HepG2 (cell line): ENCODE results near the gene FAM131A. TPM values are rescaled to one million over a fixed set of nuclear protein-coding genes. Genes with fewer than 3 reads are reported as not detected.

Experiments
- AGO1 ChIP-seq: fragments of 200-400 bp; formaldehyde crosslinking; IDR thresholded peaks from 2 replicates; pipeline ENCODE4 v1.6.1; 2017; ENCODE audit warnings: mild to moderate bottlenecking, low read depth, low read length, moderate library complexity; ENCODE audit not compliant: poor library complexity, severe bottlenecking
- FOXA3 ChIP-seq: IDR thresholded peaks from 2 replicates; pipeline ENCODE4 v1.6.1; 2016; ENCODE audit warnings: missing genetic modification reagents, missing compliant biosample characterization
- ISL2 ChIP-seq: sonication (generic); formaldehyde crosslinking; IDR thresholded peaks from 2 replicates; pipeline ENCODE4 v1.5.0; 2020; ENCODE audit warnings: missing genetic modification reagents
- MTA1 ChIP-seq: sonication (generic); formaldehyde crosslinking; IDR thresholded peaks from 2 replicates; pipeline ENCODE4 v1.4.0; 2020; ENCODE audit warnings: missing genetic modification reagents, mild to moderate bottlenecking, borderline replicate concordance
- NR2F2 ChIP-seq: IDR thresholded peaks from 2 replicates; pipeline ENCODE4 v1.6.1; 2012; ENCODE audit warnings: low read depth, inconsistent platforms, borderline replicate concordance
- PCBP2 ChIP-seq: fragments of 200-400 bp; formaldehyde crosslinking; optimal IDR thresholded peaks from 2 replicates; pipeline ENCODE3; 2018; ENCODE audit warnings: low read length, low read depth; ENCODE audit not compliant: poor library complexity, severe bottlenecking
- POGZ ChIP-seq: sonication (generic); formaldehyde crosslinking; IDR thresholded peaks from 2 replicates; pipeline ENCODE4 v1.4.0; 2020; ENCODE audit warnings: mild to moderate bottlenecking, missing genetic modification reagents
- RARG ChIP-seq: sonication (generic); formaldehyde crosslinking; IDR thresholded peaks from 2 replicates; pipeline ENCODE4 v1.4.0; 2020; ENCODE audit warnings: low read depth, mild to moderate bottlenecking, missing genetic modification reagents
- RBFOX2 ChIP-seq: fragments of 200-400 bp; formaldehyde crosslinking; IDR thresholded peaks from 2 replicates; pipeline ENCODE4 v1.6.1; 2017; ENCODE audit warnings: low read depth, mild to moderate bottlenecking, low read length
- RELA ChIP-seq: sonication (generic); formaldehyde crosslinking; IDR thresholded peaks from 2 replicates; pipeline ENCODE4 v1.4.0; 2020; ENCODE audit warnings: missing genetic modification reagents
- SP4 ChIP-seq: sonication (generic); formaldehyde crosslinking; IDR thresholded peaks from 2 replicates; pipeline ENCODE4 v1.8.1; 2023; ENCODE audit warnings: mild to moderate bottlenecking, missing genetic modification reagents
- SRF ChIP-seq: IDR thresholded peaks from 2 replicates; pipeline ENCODE4 v1.6.1; 2011; ENCODE audit warnings: mild to moderate bottlenecking, low read depth, low read length, moderate library complexity
- TEAD2 ChIP-seq: sonication (generic); formaldehyde crosslinking; IDR thresholded peaks from 2 replicates; pipeline ENCODE4 v1.9.0; 2021; ENCODE audit warnings: missing genetic modification reagents
- THYN1 ChIP-seq: sonication (generic); formaldehyde crosslinking; IDR thresholded peaks from 2 replicates; pipeline ENCODE4 v1.8.1; 2023; ENCODE audit warnings: low read depth, mild to moderate bottlenecking, moderate library complexity, missing genetic modification reagents, borderline replicate concordance
- ZFP82 ChIP-seq: sonication (generic); formaldehyde crosslinking; IDR thresholded peaks from 2 replicates; pipeline ENCODE4 v1.5.1; 2020; ENCODE audit warnings: mild to moderate bottlenecking, missing genetic modification reagents, borderline replicate concordance
- ZNF335 ChIP-seq: sonication (generic); formaldehyde crosslinking; IDR thresholded peaks from 2 replicates; pipeline ENCODE4 v1.4.0; 2020; ENCODE audit warnings: missing genetic modification reagents
- ZNF550 ChIP-seq: sonication (generic); formaldehyde crosslinking; IDR thresholded peaks from 2 replicates; pipeline ENCODE4 v1.4.0; 2020; ENCODE audit warnings: mild to moderate bottlenecking, missing genetic modification reagents, borderline replicate concordance
- ZNF567 ChIP-seq: sonication (generic); formaldehyde crosslinking; IDR thresholded peaks from 2 replicates; pipeline ENCODE4 v1.8.1; 2023; ENCODE audit warnings: mild to moderate bottlenecking, missing genetic modification reagents, borderline replicate concordance
- ZNF891 ChIP-seq: sonication (generic); formaldehyde crosslinking; IDR thresholded peaks from 2 replicates; pipeline ENCODE4 v1.5.0; 2020; ENCODE audit warnings: mild to moderate bottlenecking, missing genetic modification reagents
- polyA plus RNA-seq, 8 experiments: library from polyadenylated mRNA; depleted of rRNA in 3 of 8; stranded (reverse) in 7 of 8; unstranded in 1 of 8; fragments of >200 nt; fragmentation: Illumina TruSeq in 4 of 8; extraction: Trizol in 4 of 8; gene quantifications; 2 replicates each; pipeline versions ENCODE4 v1.2.1 to v1.2.3, GENCODE V29; 2011 to 2016; ENCODE audit warnings: low read depth in 4 of 8, missing spikeins in 1 of 8, mixed read lengths in 1 of 8; ENCODE audit not compliant: insufficient read depth in 1 of 8
- total RNA-seq, 5 experiments: library from RNA; depleted of rRNA; stranded (reverse); fragments of >200 nt; fragmentation: Illumina TruSeq; extraction: Trizol; gene quantifications; 2 replicates each; pipeline ENCODE4 v1.2.3, GENCODE V29; 2016; ENCODE audit warnings: low read depth in 1 of 5
- TF ChIP-seq, protein P1 (sequence below): sonication (generic); formaldehyde crosslinking; IDR thresholded peaks from 2 replicates; pipeline ENCODE4 v1.8.0; 2022; ENCODE audit warnings: mild to moderate bottlenecking, missing genetic modification reagents, borderline replicate concordance
- TF ChIP-seq, protein P2 (sequence below): IDR thresholded peaks from 2 replicates; pipeline ENCODE4 v1.6.1; 2012; ENCODE audit warnings: low read length, improper control_type of control experiment
- TF ChIP-seq, protein P3 (sequence below): sonication (generic); formaldehyde crosslinking; IDR thresholded peaks from 2 replicates; pipeline ENCODE4 v1.9.0; 2021; ENCODE audit warnings: missing genetic modification reagents, borderline replicate concordance

The FAM131A gene
- total and polyA plus RNA-seq, 2 of the 13 experiments (the other 11 are each of a cell fraction or from before 2014, with no cell fraction given): 9.2 to 9.3 TPM

DNA sequence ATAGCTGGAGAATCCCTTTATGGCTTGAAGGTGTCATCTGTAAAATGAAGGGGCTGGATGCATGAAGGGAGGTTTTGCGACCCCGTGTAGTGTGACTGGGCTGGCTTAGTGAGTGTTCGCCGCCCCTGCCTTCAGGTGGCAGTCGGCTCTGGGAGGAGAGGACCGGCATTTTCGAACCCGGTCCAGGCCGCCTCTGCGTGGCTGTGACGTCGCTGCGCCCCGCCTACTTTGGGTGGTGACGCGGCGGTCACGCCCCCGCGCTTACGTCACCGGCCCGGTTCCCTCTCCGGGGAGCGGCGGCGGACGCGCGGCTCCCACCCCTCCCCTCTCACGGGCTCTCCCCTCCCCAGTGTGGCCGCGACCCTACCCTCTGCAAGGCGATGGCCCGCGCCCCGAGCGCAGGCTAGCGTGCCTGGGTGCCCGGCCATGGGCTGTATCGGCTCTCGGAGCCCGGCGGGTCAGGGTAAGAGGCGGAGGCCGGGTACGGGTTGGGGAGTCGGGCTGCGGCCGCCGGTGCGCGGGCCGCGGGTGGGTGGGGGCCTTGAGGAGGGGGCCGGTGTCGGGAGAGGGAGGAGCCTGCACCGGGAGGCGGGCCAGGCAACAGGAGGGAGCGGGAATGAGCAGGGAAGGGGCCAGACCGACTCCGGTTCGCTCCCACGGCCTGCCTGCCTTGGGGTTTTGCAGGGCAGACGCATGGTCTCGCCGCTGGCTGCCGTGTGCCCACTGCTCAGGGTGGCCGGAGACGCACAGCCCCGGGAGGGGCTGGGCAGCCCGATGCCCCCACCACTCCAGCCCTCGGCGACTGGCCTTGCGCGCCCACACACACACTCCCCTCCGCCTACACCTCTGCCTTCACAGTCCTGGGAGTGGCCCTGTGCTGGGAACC lies 1.5 kb upstream of the FAM131A start (continued):
- TF ChIP-seq, protein P1, sequence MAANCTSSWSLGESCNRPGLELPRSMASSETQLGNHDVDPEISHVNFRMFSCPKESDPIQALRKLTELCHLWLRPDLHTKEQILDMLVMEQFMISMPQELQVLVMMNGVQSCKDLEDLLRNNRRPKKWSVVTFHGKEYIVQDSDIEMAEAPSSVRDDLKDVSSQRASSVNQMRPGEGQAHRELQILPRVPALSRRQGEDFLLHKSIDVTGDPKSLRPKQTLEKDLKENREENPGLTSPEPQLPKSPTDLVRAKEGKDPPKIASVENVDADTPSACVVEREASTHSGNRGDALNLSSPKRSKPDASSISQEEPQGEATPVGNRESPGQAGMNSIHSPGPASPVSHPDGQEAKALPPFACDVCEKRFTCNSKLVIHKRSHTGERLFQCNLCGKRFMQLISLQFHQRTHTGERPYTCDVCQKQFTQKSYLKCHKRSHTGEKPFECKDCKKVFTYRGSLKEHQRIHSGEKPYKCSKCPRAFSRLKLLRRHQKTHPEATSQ (CRISPR knock-in tag): no peak; the same call in 1 of the 2 replicates
- TF ChIP-seq ZFP82: peak; percentile 73; the same call in 1 of the 2 replicates
- peak; percentile 37; the same call in 1 of the 2 replicates for TF ChIP-seq MTA1
- peak; percentile 89 for TF ChIP-seq SP4 (CRISPR knock-in tag)
- TF ChIP-seq RARG (CRISPR knock-in tag): no peak
- no peak for TF ChIP-seq SRF
- peak; percentile 28; the same call in 1 of the 2 replicates for TF ChIP-seq FOXA3 (CRISPR knock-in tag)
- TF ChIP-seq AGO1: peak; percentile 95
- peak; percentile 34; the same call in 1 of the 2 replicates for TF ChIP-seq ZNF335 (CRISPR knock-in tag)
- TF ChIP-seq, protein P2, sequence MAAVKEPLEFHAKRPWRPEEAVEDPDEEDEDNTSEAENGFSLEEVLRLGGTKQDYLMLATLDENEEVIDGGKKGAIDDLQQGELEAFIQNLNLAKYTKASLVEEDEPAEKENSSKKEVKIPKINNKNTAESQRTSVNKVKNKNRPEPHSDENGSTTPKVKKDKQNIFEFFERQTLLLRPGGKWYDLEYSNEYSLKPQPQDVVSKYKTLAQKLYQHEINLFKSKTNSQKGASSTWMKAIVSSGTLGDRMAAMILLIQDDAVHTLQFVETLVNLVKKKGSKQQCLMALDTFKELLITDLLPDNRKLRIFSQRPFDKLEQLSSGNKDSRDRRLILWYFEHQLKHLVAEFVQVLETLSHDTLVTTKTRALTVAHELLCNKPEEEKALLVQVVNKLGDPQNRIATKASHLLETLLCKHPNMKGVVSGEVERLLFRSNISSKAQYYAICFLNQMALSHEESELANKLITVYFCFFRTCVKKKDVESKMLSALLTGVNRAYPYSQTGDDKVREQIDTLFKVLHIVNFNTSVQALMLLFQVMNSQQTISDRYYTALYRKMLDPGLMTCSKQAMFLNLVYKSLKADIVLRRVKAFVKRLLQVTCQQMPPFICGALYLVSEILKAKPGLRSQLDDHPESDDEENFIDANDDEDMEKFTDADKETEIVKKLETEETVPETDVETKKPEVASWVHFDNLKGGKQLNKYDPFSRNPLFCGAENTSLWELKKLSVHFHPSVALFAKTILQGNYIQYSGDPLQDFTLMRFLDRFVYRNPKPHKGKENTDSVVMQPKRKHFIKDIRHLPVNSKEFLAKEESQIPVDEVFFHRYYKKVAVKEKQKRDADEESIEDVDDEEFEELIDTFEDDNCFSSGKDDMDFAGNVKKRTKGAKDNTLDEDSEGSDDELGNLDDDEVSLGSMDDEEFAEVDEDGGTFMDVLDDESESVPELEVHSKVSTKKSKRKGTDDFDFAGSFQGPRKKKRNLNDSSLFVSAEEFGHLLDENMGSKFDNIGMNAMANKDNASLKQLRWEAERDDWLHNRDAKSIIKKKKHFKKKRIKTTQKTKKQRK: no peak
- peak; percentile 38; the same call in 1 of the 2 replicates for TF ChIP-seq ISL2 (CRISPR knock-in tag)
- peak; percentile 89 for TF ChIP-seq RBFOX2
- 0 out of 2 replicates have a peak, but pooled peaks have one; percentile 2 for TF ChIP-seq ZNF891 (CRISPR knock-in tag)
- peak; percentile 19; the same call in 1 of the 2 replicates for TF ChIP-seq THYN1 (CRISPR knock-in tag)
- no peak for TF ChIP-seq PCBP2
- TF ChIP-seq RELA (CRISPR knock-in tag): peak; percentile 75; the same call in 1 of the 2 replicates
- 0 out of 2 replicates have a peak, but pooled peaks have one; percentile 63 for TF ChIP-seq ZNF550
- TF ChIP-seq, protein P3, sequence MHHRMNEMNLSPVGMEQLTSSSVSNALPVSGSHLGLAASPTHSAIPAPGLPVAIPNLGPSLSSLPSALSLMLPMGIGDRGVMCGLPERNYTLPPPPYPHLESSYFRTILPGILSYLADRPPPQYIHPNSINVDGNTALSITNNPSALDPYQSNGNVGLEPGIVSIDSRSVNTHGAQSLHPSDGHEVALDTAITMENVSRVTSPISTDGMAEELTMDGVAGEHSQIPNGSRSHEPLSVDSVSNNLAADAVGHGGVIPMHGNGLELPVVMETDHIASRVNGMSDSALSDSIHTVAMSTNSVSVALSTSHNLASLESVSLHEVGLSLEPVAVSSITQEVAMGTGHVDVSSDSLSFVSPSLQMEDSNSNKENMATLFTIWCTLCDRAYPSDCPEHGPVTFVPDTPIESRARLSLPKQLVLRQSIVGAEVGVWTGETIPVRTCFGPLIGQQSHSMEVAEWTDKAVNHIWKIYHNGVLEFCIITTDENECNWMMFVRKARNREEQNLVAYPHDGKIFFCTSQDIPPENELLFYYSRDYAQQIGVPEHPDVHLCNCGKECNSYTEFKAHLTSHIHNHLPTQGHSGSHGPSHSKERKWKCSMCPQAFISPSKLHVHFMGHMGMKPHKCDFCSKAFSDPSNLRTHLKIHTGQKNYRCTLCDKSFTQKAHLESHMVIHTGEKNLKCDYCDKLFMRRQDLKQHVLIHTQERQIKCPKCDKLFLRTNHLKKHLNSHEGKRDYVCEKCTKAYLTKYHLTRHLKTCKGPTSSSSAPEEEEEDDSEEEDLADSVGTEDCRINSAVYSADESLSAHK (CRISPR knock-in tag): no peak
- no peak for TF ChIP-seq NR2F2
- peak; percentile 64; the same call in 1 of the 2 replicates for TF ChIP-seq POGZ (CRISPR knock-in tag)
- TF ChIP-seq ZNF567: peak; percentile 58; the same call in 1 of the 2 replicates
- no peak for TF ChIP-seq TEAD2
